UCSD-AML1 (cell line): ENCODE results near the gene SKP1.
A peak's percentile ranks its signal among the peaks of the same experiment; 100 is the strongest.

Experiments
- DNase-seq: peaks from one replicate; lab custom pipeline; 2025; ENCODE audit not compliant: unreplicated experiment; lab: John Stamatoyannopoulos, UW

The SKP1 gene

GRCh38 chr5:134113902-134114875, 62.6 kb downstream of the SKP1 start, which contains the start of gene TCF7:
TCF7 (plus strand) TSS chr5:134114681; CDS start chr5:134114907, 226 bp downstream.
- DNase-seq, result peak; percentile 74

GRCh38 chr5:134113363-134113889, 63.3 kb downstream of the SKP1 start:
- DNase-seq, result no peak

GRCh38 chr5:134112726-134113362, 63.9 kb downstream of the SKP1 start:
- DNase-seq, result no peak

GRCh38 chr5:134111741-134112647, 64.8 kb downstream of the SKP1 start:
- DNase-seq, result no peak

- DNase-seq, result peak; percentile 54
Observed at GRCh38 chr5:134110382-134110781, 66.4 kb downstream of the SKP1 start.

GRCh38 chr5:134107779-134108178, 69.0 kb downstream of the SKP1 start:
- no peak for DNase-seq

GRCh38 chr5:134106991-134107701, 69.6 kb downstream of the SKP1 start:
- DNase-seq, result no peak

GRCh38 chr5:134103998-134104654, 72.6 kb downstream of the SKP1 start:
- no peak for DNase-seq

- DNase-seq, result no peak
Observed at GRCh38 chr5:134103397-134103796, 73.4 kb downstream of the SKP1 start.

GRCh38 chr5:134101686-134102439, 74.9 kb downstream of the SKP1 start:
- peak; percentile 72 for DNase-seq

GRCh38 chr5:134100283-134101091, 76.3 kb downstream of the SKP1 start:
- no peak for DNase-seq

- DNase-seq, result no peak
Observed at GRCh38 chr5:134099939-134100282, 76.8 kb downstream of the SKP1 start.

GRCh38 chr5:134099288-134099872, 77.4 kb downstream of the SKP1 start:
- no peak for DNase-seq
